Measurements from ENCODE around the gene KNL1. TPM values are rescaled to one million over a fixed set of nuclear protein-coding genes. Genes with fewer than 3 reads are reported as not detected.
A peak's percentile ranks its signal among the peaks of the same experiment; 100 is the strongest.

KNL1 gene, protein sequence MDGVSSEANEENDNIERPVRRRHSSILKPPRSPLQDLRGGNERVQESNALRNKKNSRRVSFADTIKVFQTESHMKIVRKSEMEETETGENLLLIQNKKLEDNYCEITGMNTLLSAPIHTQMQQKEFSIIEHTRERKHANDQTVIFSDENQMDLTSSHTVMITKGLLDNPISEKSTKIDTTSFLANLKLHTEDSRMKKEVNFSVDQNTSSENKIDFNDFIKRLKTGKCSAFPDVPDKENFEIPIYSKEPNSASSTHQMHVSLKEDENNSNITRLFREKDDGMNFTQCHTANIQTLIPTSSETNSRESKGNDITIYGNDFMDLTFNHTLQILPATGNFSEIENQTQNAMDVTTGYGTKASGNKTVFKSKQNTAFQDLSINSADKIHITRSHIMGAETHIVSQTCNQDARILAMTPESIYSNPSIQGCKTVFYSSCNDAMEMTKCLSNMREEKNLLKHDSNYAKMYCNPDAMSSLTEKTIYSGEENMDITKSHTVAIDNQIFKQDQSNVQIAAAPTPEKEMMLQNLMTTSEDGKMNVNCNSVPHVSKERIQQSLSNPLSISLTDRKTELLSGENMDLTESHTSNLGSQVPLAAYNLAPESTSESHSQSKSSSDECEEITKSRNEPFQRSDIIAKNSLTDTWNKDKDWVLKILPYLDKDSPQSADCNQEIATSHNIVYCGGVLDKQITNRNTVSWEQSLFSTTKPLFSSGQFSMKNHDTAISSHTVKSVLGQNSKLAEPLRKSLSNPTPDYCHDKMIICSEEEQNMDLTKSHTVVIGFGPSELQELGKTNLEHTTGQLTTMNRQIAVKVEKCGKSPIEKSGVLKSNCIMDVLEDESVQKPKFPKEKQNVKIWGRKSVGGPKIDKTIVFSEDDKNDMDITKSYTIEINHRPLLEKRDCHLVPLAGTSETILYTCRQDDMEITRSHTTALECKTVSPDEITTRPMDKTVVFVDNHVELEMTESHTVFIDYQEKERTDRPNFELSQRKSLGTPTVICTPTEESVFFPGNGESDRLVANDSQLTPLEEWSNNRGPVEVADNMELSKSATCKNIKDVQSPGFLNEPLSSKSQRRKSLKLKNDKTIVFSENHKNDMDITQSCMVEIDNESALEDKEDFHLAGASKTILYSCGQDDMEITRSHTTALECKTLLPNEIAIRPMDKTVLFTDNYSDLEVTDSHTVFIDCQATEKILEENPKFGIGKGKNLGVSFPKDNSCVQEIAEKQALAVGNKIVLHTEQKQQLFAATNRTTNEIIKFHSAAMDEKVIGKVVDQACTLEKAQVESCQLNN (N-terminal part only)
- 5.6 and 6.2 TPM in 2 replicates for total RNA-seq
- long read RNA-seq, full-length matches to known transcripts, result 19 of 27 reads
- long read RNA-seq, partial matches to known transcripts, result 3 of 27 reads
- long read RNA-seq, other reads (novel, unspliced or antisense), result 5 of 27 reads

DNA sequence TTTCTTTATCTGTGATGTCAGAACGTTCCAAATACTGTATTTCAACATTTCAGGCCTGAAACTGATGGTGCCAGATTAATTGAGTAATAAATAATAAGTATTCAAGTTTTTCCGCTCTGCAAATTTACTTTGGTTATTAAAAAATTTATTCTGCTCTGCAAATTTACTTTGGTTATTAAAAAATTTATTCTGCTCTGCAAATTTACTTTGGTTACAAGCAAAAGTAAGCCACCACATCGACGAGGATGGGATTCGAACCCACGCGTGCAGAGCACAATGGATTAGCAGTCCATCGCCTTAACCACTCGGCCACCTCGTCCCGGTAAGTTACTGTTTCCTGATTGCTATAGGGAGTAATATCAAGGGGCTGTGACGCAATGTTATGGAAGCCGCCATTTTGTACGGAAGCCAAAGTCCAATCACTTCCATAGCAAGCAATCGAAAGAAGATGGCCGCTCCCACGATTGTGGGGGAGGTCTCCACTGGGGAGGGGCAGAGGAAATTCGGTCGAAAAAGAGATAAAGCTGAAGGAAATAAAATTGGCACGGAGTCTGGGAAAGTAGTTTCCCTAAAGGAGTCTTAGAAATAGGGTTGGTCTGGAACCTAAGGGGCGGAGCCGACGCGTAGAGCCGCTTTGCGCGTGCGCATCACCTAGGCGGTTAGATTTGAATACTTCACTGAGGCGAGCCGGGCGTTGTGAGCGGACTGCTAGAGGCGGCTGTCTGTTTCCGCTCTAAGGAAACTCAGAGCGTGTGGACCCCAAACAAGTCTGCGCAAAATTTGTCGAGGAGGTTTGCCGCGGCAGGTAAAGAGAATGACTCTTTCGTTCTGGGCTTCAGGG is at the start of gene KNL1:
Gene KNL1 (plus strand): TSS at position 662 of the 841 bp plus-strand sequence. CDS start 8,683 bp downstream, outside the sequence.
- peak within 1 kb of the TSS; percentile 94 for H3K4me3 Mint-ChIP-seq (ENCODE audit: unreplicated experiment)
- DNase-seq (ENCODE audit: extremely low spot score, unreplicated experiment), result peak; percentile 97
- no peaks in the 10 kb centered on the region for H3K9me3 Mint-ChIP-seq (ENCODE audit: unreplicated experiment)
- TF ChIP-seq, protein P1, sequence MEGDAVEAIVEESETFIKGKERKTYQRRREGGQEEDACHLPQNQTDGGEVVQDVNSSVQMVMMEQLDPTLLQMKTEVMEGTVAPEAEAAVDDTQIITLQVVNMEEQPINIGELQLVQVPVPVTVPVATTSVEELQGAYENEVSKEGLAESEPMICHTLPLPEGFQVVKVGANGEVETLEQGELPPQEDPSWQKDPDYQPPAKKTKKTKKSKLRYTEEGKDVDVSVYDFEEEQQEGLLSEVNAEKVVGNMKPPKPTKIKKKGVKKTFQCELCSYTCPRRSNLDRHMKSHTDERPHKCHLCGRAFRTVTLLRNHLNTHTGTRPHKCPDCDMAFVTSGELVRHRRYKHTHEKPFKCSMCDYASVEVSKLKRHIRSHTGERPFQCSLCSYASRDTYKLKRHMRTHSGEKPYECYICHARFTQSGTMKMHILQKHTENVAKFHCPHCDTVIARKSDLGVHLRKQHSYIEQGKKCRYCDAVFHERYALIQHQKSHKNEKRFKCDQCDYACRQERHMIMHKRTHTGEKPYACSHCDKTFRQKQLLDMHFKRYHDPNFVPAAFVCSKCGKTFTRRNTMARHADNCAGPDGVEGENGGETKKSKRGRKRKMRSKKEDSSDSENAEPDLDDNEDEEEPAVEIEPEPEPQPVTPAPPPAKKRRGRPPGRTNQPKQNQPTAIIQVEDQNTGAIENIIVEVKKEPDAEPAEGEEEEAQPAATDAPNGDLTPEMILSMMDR (IDR thresholded peaks at IDR 0.05), result no peak
- H3K36me3 Mint-ChIP-seq (ENCODE audit: unreplicated experiment), result no peaks in the 10 kb centered on the region
- H3K27me3 Mint-ChIP-seq (ENCODE audit: unreplicated experiment), result peaks cover 2% of the 10 kb centered on the region
- H3K27ac Mint-ChIP-seq (ENCODE audit: unreplicated experiment), result peak within 1 kb of the TSS; percentile 100
- peaks cover 16% of the 10 kb centered on the region for H3K4me1 Mint-ChIP-seq (ENCODE audit: unreplicated experiment)

DNA sequence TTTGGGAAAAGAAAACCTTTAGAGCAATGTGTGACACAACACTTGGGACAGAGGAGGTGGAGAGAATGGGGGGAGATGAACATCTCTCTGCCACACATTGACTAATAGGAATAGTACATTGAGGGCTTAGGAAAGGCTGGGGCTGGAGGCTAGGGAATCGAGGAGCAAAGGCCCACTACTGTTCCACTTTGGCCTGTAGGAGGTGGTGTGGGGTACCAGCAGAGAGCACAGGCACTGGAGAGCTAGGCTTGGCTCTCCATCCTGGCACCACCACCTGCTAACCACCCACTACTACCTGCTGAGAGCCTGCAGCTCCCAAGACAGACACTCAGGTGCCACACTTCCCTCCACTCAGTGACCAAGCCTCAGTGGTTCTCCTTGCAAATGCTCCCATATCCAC is 48.6 kb upstream of the KNL1 start:
- TF ChIP-seq, protein P1 (IDR thresholded peaks at IDR 0.05), result no peak
- peaks cover 10% of the 10 kb centered on the region for H3K36me3 Mint-ChIP-seq (ENCODE audit: unreplicated experiment)
- no peak for DNase-seq (ENCODE audit: extremely low spot score, unreplicated experiment)
- H3K4me3 Mint-ChIP-seq (ENCODE audit: unreplicated experiment), result no peak overlapping the region
- H3K9me3 Mint-ChIP-seq (ENCODE audit: unreplicated experiment), result no peaks in the 10 kb centered on the region
- H3K4me1 Mint-ChIP-seq (ENCODE audit: unreplicated experiment), result no peaks in the 10 kb centered on the region
- H3K27ac Mint-ChIP-seq (ENCODE audit: unreplicated experiment), result no peak overlapping the region
- H3K27me3 Mint-ChIP-seq (ENCODE audit: unreplicated experiment), result no peaks in the 10 kb centered on the region

DNA sequence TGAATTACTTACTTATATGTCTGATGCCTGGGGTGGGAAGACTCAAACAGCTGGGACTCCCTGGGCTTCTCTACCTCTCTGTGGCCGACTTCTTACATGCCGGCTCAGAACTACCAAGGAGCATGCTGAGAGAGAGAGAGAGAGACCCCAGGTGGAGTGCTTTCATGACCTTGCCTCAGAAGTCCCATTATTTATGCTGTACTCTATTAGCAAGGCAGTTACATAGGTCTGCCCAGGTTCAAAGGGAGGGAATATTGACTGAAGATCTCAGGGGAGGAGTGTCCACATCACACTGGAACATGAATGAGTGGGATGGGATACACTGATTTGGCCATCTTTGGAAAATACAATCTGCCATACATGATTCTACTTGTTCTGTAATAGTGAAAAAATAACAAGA is 45.4 kb upstream of the KNL1 start:
- H3K9me3 Mint-ChIP-seq (ENCODE audit: unreplicated experiment), result no peaks in the 10 kb centered on the region
- DNase-seq (ENCODE audit: extremely low spot score, unreplicated experiment), result no peak
- H3K27me3 Mint-ChIP-seq (ENCODE audit: unreplicated experiment), result no peaks in the 10 kb centered on the region
- no peaks in the 10 kb centered on the region for H3K4me1 Mint-ChIP-seq (ENCODE audit: unreplicated experiment)
- TF ChIP-seq, protein P1 (IDR thresholded peaks at IDR 0.05), result no peak
- H3K36me3 Mint-ChIP-seq (ENCODE audit: unreplicated experiment), result peaks cover 30% of the 10 kb centered on the region
- no peak overlapping the region for H3K27ac Mint-ChIP-seq (ENCODE audit: unreplicated experiment)
- no peak overlapping the region for H3K4me3 Mint-ChIP-seq (ENCODE audit: unreplicated experiment)

DNA sequence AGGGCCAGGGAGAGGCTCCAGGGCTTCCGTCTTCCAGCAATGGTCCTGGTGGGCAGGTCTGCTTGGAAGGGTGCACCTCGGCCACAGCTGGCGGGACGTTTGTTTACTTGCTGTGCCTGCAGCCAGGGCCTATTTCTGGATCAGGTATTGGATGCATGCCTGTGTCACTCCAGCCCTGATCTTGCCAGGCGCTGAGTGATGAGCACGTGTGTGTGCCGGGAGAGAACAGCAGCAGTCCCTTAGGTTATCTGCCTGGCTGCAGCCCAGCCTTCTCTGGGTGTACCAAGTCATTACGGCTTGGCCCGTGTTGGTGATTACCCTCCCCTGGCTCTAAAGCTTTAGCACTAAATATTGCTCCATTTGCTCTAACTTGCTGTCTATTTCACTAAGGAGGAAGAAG is 44.2 kb upstream of the KNL1 start:
- Mint-ChIP-seq H3K36me3 (ENCODE audit: unreplicated experiment) (peaks cover 36% of the 10 kb centered on the region), H3K4me3 (ENCODE audit: unreplicated experiment) (no peak overlapping the region), H3K4me1 (ENCODE audit: unreplicated experiment) (no peaks in the 10 kb centered on the region), H3K27me3 (ENCODE audit: unreplicated experiment) (no peaks in the 10 kb centered on the region), H3K9me3 (ENCODE audit: unreplicated experiment) (no peaks in the 10 kb centered on the region), H3K27ac (ENCODE audit: unreplicated experiment) (no peak overlapping the region)
- TF ChIP-seq, protein P1 (IDR thresholded peaks at IDR 0.05), result no peak
- no peak for DNase-seq (ENCODE audit: extremely low spot score, unreplicated experiment)

Measured in osteocyte (in vitro differentiated cells).